Measurements from ENCODE around the gene PANK4.
A peak's percentile ranks its signal among the peaks of the same experiment; 100 is the strongest.
"Not testable (repeated sequence)": the region's sequence is repeated elsewhere in the genome, so short reads cannot be mapped to it uniquely, and the experiment has no call there.

The PANK4 gene

GRCh38 chr1:2558420-2558819 lies 32.0 kb upstream of the PANK4 start:
- no peak for DNase-seq

DNA sequence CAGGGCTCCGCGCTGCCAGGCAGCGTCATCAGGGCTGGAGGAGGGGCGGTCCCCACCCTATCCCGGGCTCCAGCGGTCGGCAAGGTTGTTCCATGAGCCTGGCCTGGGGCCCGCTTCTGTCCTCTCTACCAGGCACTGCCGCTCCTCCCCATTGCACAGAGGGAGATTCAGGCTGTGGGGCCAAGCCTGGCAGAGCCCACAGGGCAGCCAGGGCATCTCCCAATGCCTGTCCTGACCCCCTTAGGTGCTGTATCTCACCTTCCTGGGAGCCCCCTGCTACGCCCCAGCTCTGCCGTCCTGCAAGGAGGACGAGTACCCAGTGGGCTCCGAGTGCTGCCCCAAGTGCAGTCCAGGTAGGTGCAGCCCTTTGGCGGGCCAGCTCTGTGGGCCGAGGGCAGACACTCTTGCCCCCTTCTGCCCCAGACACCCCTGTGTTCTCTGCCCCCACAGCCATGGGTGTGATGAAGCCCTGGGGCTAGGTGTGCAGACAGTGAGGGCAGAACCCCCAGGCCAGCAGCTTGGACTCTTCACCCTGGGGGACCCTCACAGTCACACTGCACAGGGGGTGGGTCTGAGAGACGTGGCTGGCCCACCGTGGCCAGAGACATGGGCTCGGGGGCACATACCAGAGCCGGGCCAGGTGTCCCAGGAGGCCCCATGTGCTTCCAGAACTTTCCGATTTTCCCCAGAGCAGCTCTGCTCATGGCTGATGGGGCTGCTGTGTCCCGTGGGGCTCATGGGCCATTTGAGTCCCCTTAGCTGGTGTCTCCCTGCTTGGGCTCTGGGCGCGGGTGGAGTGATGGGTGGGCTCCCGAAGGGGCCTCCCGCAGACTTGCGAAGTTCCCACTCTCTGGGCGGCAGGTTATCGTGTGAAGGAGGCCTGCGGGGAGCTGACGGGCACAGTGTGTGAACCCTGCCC lies 31.3 kb upstream of the PANK4 start:
- no peak for DNase-seq

DNA sequence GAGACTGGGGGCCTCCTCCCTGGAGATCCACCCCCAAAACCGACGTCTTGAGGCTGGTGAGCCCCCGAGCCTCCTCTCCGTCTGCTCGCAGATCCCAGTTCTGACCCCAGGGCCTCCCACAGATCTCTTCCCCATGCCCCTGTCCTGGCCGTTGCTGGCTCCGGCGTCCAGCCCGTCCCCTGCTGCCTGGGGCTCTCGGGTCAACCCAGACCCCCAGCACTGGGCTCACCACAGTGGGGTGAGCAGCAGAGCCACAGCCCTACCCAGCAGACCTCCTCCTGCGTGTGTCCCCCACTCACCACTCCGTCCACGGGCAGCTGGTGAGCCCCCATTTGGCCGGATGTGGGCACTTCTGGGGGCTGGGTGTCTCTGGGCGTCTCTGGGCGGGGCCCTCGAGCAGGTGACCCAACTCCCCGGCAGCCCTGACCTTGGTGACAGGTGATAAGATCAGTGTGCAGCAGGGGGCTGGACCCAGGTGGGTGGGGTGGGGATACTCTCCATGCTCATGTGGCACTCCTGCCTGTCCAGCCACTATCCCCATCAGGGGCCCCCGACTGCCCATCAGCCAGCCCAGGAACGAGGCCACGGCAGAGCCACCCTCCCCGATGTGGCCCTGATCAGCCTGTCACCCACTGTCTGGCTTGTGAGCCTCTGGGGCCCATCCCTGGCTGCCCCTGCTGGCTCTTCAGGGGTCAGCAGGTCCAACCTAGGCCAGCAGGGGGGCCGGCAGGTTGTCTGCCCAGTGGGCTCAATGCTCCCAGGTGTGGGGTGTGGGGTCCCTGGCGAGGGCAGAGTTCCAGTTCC lies 30.5 kb upstream of the PANK4 start:
- no peak for DNase-seq

- DNase-seq, result peak; percentile 47 to 63
Observed at GRCh38 chr1:2556277-2556677, 29.9 kb upstream of the PANK4 start, which contains the start of gene TNFRSF14. Gene TNFRSF14, plus strand, starts transcription at chr1:2556371. Its CDS starts 294 bp downstream, at chr1:2556665.

DNA sequence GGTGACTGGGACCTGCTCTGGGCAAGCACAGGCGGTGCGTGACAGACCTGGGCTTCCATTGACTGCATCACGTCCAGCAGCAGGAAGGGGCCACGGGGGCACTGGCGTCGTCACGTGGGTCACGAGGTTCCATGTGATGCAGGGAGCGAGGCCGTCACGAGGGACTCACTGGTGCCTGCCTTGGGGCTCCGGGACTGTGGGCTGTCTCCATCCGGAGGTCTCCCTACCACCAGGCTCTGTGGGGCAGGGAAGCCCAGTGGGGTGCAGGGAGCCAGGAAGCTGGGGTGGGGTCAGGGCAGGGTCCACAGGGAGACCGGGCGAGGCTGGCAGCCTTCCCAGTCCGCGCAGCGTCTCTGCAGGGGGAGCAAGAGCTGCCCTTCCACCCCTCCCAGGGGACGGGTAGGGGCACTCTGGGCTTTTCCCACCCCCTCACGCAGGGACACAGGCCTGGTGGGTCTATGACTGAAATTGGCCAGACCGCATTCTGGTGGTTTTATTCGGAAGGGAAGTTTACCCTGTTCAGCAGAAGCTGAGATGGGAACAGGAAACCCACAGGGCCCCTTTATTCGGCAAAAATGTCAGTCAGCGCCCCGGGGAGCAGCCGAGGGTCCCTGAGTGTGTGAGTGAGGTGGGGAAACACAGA lies 29.4 kb upstream of the PANK4 start:
- DNase-seq, result peak; percentile 66 to 75

- peak; percentile 4 to 16 for DNase-seq
Observed at GRCh38 chr1:2554621-2555387, 28.4 kb upstream of the PANK4 start.

DNA sequence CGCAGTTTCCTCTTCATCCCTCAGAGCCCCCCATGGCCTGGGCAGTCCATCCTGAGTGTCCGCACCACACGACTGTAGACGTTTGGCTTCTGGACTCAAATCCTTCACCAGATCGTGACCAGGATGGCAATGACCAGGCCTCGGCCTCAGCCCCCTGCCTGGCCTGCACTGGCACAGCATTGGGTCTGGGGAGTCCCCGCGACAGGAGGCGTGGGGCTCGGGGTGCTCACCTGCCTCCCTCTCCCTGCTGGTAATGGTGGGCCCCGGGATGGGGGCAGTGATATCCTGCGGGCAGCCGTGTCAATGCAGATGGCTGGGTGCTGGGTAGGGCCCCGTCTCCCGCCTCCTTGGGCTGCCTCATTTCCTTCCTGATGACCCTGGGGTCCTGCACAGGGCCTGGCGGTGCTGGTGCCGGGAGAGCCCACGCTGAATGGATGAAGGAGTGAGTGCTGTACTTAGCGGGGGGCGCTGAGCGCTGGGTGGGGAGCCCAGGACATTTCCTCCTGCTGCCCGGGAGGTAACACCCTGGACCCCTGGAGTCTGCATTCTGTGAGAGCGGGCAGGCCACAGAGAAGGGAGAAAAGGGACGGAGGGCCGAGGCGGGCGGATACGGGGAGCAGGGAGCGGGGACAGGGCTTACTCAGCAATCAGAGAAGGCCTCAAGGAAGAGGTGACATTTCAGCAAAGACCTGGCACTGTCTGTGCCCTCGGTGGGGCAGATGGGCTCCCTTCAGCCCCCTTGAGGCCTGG lies 27.6 kb upstream of the PANK4 start:
- no peak for DNase-seq

- not testable (repeated sequence) for DNase-seq
Observed at GRCh38 chr1:2553076-2553475, 26.7 kb upstream of the PANK4 start.

GRCh38 chr1:2552189-2552588 lies 25.8 kb upstream of the PANK4 start:
- DNase-seq, result no peak

GRCh38 chr1:2551544-2551943 lies 25.1 kb upstream of the PANK4 start:
- DNase-seq, result not testable (repeated sequence)

DNA sequence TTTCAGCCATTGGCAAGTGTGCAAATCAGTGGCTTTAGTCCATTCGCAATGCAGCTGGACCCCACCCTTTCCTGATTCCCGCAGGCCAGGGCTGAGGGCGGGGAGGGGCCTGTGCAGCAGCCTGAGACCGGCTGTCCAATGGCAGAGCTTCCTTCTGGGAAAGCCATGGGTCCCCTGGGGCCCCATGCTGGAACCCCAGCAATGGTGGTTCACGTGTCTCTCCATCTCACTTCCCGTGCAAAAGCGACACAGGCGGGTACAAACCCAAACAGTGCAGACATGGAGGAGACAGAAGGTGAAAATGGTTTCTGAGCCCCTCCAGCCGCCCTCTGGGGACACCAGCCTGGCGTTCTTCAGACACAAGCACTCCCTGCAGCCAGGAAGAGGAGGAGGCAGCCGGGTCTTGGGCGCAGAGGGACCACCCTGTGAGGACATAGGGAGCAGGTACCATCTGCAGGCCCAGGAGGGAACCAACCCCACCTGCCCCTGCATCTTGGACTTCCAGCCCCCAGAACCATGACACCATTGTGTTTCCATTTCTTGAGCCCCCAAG lies 24.0 kb upstream of the PANK4 start:
- not testable (repeated sequence) for DNase-seq

DNA sequence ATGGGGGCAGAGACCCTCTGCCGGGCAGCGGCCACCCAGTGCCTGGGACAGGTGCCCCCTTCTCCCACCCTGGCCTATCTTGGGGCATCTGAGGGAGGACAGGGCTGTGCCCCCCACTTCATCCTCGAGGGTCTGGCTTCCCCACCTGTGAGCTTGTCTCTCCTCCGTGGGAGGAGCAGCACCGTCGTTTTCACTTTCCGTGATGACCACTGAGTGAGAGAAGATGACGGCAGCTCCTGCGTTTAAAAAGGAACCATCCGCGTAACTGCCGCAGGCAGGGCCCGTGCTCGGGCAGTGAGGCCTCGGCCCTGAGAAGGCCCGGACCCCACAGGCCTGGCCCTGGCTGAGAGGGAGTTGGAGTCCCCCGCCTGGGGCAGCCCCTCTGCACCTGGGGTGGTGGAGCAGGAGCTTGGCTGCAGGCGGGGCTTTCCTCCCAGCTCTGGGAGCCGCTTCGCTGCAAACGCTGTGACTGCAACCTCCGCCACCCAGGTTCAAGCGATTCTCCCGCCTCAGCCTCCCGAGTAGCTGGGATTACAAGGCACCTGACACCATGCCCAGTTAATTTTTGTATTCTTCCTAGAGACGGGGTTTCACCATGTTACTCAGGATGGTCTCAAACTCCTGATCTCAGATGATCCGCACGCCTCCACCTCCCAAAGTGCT lies 23.1 kb upstream of the PANK4 start:
- DNase-seq, result not testable (repeated sequence)

DNA sequence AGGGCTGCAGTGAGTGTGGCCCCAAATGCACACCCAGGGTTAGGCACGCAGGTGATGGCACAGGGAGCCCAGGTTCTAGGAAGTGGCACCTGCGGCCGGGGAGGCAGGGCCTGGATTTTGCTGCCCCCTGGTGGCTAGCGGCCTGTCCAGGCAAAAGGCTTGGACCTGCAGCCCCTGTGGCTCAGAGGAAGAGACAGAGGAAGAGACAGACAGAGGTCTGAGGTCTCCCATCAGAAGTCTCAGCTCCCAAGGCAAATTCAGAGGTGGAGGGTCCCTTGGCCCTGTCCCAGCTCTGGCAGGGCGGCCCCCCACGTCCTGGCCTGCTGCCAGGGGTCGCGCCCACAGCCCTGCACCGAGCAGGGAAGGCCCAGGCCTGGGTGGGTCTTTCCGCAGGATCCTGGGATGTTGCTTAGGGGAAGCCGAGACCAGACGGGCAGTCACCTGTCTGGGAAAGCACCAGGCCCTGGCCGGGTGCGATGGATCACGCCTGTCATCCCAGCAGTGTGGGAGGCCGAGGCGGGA lies 21.7 kb upstream of the PANK4 start:
- DNase-seq, result peak; percentile 64 to 70

GRCh38 chr1:2547210-2548067 lies 21.0 kb upstream of the PANK4 start:
- no peak for DNase-seq

- DNase-seq, result peak; percentile 85 to 89
Observed at GRCh38 chr1:2546515-2547209, 20.3 kb upstream of the PANK4 start.

GRCh38 chr1:2545754-2546514 lies 19.5 kb upstream of the PANK4 start:
- DNase-seq, result peak; percentile 80 to 83

GRCh38 chr1:2544875-2545640 lies 18.7 kb upstream of the PANK4 start:
- DNase-seq, result no peak
